GM13976 (cell line): ENCODE measurements around the gene SLC7A9.

ENCODE experiments used
- DNase-seq: peaks from one replicate; pipeline ENCODE4 v3.0.0; 2012; ENCODE audit warnings: low spot score
- in situ Hi-C: fragments of 300-500 bp; cut with MboI; formaldehyde crosslinking; loops from one replicate; pipeline ENCODE4 v1.12.0; 2022; ENCODE audit warnings: low sequenced_read_pairs, mixed read lengths, inconsistent platforms; ENCODE audit not compliant: unreplicated experiment
- TF ChIP-seq, protein P1 (sequence below): IDR thresholded peaks from 2 replicates; pipeline ENCODE4 v1.5.1; 2012; ENCODE audit warnings: borderline replicate concordance, mild to moderate bottlenecking; ENCODE audit not compliant: insufficient read depth; ENCODE audit errors: extremely low read depth, missing control alignments, control extremely low read depth

The SLC7A9 gene

DNA sequence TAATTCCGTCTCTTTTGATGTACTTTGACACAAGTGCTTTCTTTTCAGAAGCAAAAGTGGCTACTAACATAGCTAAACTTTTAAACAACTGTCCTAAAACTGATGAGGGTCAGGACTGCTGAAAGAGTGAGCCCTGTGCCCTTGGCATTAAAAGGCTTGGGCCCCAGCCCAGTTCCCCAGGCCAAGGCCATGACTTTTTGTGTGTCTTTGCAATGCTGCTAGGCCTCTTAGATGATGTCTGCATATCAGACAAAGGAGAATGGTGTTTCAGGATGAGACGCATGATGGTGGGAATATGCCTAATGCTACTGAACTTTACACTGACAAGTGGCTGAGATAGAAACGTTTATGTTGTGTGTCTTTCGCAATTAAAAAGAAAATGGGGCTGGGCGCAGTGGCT is 38.0 kb downstream of the SLC7A9 start:
- in situ Hi-C loops, result no loop called here
- no peak for DNase-seq
- TF ChIP-seq, protein P1, sequence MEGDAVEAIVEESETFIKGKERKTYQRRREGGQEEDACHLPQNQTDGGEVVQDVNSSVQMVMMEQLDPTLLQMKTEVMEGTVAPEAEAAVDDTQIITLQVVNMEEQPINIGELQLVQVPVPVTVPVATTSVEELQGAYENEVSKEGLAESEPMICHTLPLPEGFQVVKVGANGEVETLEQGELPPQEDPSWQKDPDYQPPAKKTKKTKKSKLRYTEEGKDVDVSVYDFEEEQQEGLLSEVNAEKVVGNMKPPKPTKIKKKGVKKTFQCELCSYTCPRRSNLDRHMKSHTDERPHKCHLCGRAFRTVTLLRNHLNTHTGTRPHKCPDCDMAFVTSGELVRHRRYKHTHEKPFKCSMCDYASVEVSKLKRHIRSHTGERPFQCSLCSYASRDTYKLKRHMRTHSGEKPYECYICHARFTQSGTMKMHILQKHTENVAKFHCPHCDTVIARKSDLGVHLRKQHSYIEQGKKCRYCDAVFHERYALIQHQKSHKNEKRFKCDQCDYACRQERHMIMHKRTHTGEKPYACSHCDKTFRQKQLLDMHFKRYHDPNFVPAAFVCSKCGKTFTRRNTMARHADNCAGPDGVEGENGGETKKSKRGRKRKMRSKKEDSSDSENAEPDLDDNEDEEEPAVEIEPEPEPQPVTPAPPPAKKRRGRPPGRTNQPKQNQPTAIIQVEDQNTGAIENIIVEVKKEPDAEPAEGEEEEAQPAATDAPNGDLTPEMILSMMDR, result no peak

DNA sequence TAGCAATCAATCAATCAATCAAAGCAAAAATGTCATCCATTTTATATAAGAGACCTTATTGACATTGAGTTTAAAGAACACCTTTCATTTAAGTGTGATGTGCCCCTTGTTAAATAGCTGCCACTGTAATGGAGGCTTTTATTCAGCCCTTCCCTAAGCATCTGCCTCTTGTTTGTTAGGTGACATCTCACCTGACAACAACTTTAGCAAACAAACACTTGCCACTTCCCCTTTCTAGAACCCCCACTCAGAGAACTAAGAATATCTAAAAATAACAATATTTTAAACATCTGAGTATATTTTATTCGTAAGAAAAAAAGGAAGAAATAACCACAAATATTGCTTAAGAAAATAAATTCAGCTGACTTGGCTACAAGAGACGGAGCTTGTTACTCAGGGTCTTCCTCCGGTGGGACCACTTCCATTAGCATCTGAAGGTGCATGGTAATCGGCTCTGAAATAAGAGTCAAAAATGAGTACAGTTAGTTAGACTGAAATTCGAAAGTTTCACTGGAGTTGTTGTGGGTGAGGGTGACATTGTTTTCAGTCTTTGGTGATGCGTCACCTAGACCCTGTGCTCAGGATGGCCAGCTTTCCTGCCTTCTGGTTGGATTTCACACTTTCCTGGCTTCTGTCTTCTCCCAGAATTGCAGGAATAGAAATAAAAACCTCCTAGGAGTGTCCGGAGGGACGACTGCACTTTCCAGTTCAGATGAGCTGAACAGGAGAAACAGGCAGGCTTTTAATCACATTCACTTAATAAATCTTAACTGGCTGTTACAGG is 39.1 kb downstream of the SLC7A9 start:
- no peak for DNase-seq
- TF ChIP-seq, protein P1, result no peak
- in situ Hi-C loops, result no loop called here

DNA sequence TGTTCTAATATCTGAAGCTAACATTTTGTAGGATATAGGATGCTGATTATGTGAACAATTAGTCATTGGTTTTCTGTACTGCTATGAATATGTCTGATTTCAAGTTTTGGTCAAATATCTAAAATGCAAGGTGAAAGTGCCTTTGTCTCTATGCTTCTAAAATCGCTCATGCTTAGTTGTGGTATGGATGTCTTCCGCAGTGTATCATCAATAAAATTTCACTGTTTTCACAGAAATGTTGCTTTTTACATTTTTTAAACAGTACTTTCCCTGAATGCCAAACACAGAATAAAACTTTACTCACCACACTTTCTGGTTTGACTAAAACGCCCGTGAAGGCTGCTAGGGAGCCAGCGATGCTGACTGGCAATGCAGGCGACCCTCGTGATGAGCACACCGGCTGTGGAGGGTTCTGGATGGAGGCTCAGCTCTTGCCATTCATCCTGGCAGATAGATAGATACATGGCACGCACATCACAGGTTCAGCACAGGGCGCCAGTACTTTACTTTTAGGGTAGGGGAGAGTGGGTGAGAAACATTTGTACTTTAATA is 40.1 kb downstream of the SLC7A9 start:
- in situ Hi-C loops, result no loop called here
- DNase-seq, result no peak
- TF ChIP-seq, protein P1, result no peak

DNA sequence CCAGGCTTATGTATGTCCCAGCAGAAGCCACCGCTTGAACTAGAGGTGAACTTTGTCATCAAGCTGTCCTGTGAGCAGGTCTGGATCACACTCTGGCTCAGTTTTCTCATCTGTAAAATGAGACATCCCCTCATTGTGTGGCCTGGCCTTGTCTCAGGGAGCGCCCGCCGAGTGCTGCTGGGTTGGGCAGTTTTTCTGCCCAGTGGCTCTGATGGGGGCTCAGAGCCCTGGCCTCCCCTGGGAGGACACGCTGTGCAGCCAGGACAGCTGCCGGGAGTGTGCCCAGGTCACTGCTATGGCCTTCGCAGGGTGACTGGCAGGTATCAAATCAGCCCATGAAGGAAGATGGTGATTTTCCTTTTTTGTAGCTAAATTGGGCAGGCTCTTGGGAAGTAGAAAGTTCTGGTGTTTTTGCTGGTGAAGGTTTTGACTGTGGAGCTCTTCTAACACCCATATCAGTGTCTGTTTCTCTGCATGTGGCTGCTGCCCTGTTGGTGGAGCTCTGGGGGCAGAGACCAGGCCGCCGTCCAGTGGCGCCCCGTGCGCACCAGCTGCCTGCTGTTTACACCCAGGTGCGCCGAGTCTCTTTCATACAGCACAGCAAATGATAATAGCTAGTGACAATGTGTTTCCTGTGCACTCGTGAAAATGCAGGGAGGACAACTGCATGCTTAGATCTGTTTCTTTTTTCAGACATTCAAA is 40.8 kb downstream of the SLC7A9 start:
- TF ChIP-seq, protein P1, result no peak
- in situ Hi-C loops, result no loop called here
- no peak for DNase-seq

DNA sequence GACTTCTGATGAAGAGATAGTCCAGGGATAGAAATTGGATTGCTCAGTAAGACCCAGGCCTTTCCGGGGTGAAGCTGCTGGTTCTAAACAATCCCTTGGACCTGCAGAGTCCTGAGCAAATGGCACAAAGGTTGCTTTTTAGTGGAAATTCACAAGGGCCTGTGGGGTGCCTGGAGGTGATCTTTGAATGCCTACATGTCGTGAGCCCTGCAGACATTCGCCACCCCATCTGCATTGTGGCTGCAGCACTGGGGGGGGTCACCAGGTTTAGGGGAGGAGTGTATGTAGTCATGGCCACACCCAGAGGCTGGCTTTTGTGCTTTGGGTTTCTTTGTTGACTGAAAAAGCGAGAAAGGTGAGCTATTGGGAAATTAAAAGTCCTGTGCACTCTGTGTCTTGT is 41.4 kb downstream of the SLC7A9 start:
- TF ChIP-seq, protein P1, result no peak
- in situ Hi-C loops, result no loop called here
- no peak for DNase-seq

DNA sequence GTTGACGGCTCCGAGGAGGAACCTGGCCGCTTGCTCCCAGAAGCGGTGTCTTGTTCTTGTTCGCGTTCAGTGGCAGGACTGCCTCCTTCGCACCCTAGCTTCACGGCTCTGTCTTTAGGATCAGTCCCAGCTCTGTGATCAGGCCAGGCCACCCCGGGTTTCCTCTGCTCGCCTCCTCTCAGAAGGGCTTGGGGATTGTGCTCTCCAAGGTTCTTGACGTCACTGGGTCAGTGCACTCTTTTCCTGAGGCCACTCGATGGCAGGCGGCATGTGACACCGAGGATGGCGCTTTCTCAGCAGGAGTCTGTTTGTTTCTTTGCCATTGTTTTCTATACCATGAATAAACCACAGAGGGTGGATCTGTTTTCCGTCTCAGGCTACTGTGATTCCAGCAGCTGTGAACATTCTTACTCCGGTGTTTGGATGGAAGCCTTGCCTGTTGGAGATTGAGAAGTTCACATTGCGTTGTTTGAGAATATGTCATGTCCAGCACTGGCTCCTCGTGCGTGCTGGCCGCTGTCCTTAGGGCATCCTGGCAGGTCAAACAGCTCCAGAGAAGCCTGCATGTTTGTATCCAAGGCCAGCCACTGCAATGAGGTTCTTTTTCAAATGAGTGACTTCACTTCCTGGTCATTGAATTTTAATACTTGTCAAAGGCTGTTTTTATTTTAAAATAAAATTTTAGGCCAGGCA is 44.5 kb downstream of the SLC7A9 start:
- no peak for DNase-seq
- in situ Hi-C loops, result no loop called here
- TF ChIP-seq, protein P1, result no peak
